Stimulated activated naive CD8-positive, alpha-beta T cell treated with anti-CD3 and anti-CD28 coated beads, Interleukin-15, amount 100 ng/mL, for 72 hours (primary cell): ENCODE results near the gene SLC66A2.
A peak's percentile ranks its signal among the peaks of the same experiment; 100 is the strongest.
"Not testable (repeated sequence)": the region's sequence is repeated elsewhere in the genome, so short reads cannot be mapped to it uniquely, and the experiment has no call there.

Source experiments
- ATAC-seq: fragments of 150-1000 bp; cut with Tn5 transposase; 2 replicates; pipeline ENCODE4 v1.10.0; 2021; ENCODE audit warnings: mild to moderate bottlenecking, moderate library complexity
- DNase-seq, 2 donors: peaks; one replicate each; pipeline ENCODE4 v3.0.0; 2021 to 2022
- H3K27ac Mint-ChIP-seq, 2 donors: one replicate each; pipeline ENCODE4 v1.8.0; 2022; ENCODE audit warnings: mild to moderate bottlenecking in 2 of 2, mixed read lengths in 2 of 2, moderate library complexity in 2 of 2
- H3K27me3 Mint-ChIP-seq: one replicate; pipeline ENCODE4 v1.8.0; 2022; ENCODE audit warnings: mixed read lengths
- H3K4me1 Mint-ChIP-seq: one replicate; pipeline ENCODE4 v1.8.0; 2022; ENCODE audit warnings: mild to moderate bottlenecking, mixed read lengths
- H3K4me3 Mint-ChIP-seq, 2 donors: one replicate each; pipeline ENCODE4 v1.8.0; 2022; ENCODE audit warnings: mild to moderate bottlenecking in 2 of 2, mixed read lengths in 2 of 2, moderate library complexity in 1 of 2
- H3K9me3 Mint-ChIP-seq, 2 donors: one replicate each; pipeline ENCODE4 v1.8.0; 2022; ENCODE audit warnings: mixed read lengths in 2 of 2

SLC66A2 gene

GRCh38 chr18:79951545-79952455 is at the start of gene SLC66A2:
SLC66A2 (minus strand) TSS chr18:79951653; CDS start chr18:79950926, 727 bp downstream.
- ATAC-seq: peak; percentile 83
- DNase-seq: peak; percentile 88 to 91
- Mint-ChIP-seq H3K27ac (peak within 1 kb of the TSS; percentile 86 to 89), H3K4me3 (peak within 1 kb of the TSS; percentile 86 to 87), H3K9me3 (no peaks in the 10 kb centered on the region), H3K27me3 (no peaks in the 10 kb centered on the region), H3K4me1 (peaks cover 51% of the 10 kb centered on the region)

- ATAC-seq (no peak), DNase-seq (no peak)
- no peak overlapping the region for H3K27ac Mint-ChIP-seq
- no peak overlapping the region for H3K4me3 Mint-ChIP-seq
- peaks cover 10 to 20% of the 10 kb centered on the region in 2 donors for H3K9me3 Mint-ChIP-seq
- no peaks in the 10 kb centered on the region for H3K27me3 Mint-ChIP-seq
- no peaks in the 10 kb centered on the region for H3K4me1 Mint-ChIP-seq
These were observed 49.4 kb upstream of the SLC66A2 start for GRCh38 chr18:80000877-80001276.

GRCh38 chr18:79999701-80000100 is 48.2 kb upstream of the SLC66A2 start:
- not testable (repeated sequence) for H3K4me1 Mint-ChIP-seq, DNase-seq, H3K27ac Mint-ChIP-seq, H3K4me3 Mint-ChIP-seq, H3K27me3 Mint-ChIP-seq, ATAC-seq
- peaks cover 10 to 20% of the 10 kb centered on the region in 2 donors for H3K9me3 Mint-ChIP-seq

- Mint-ChIP-seq H3K27me3 (no peaks in the 10 kb centered on the region), H3K27ac (no peak overlapping the region), H3K4me1 (peaks cover 12% of the 10 kb centered on the region), H3K4me3 (no peak overlapping the region), H3K9me3 (no peaks in the 10 kb centered on the region)
- no peak for DNase-seq
- no peak for ATAC-seq
These were observed 40.0 kb upstream of the SLC66A2 start for GRCh38 chr18:79991494-79991893.

- Mint-ChIP-seq H3K4me1 (peaks cover 35% of the 10 kb centered on the region), H3K27ac (peak overlapping the region; percentile 95 to 99), H3K9me3 (no peaks in the 10 kb centered on the region), H3K4me3 (peak overlapping the region; percentile 94 to 95), H3K27me3 (no peaks in the 10 kb centered on the region)
- no peak for DNase-seq
- no peak for ATAC-seq
These were observed 37.7 kb upstream of the SLC66A2 start for GRCh38 chr18:79989195-79989497.

- H3K27ac Mint-ChIP-seq: peak within 1 kb of the TSS; percentile 95 to 99
- H3K27me3 Mint-ChIP-seq: no peaks in the 10 kb centered on the region
- H3K9me3 Mint-ChIP-seq: no peaks in the 10 kb centered on the region
- peaks cover 40% of the 10 kb centered on the region for H3K4me1 Mint-ChIP-seq
- peak within 1 kb of the TSS; percentile 94 to 95 for H3K4me3 Mint-ChIP-seq
- peak; percentile 98 for ATAC-seq
- DNase-seq: peak; percentile 81 to 85
These were observed 37.2 kb upstream of the SLC66A2 start, which contains the start of gene TXNL4A for GRCh38 chr18:79988451-79989194. TXNL4A (minus strand) TSS chr18:79988563; CDS start chr18:79988392, 171 bp downstream.

- peak; percentile 63 to 71 for DNase-seq
- Mint-ChIP-seq H3K27ac (peak overlapping the region; percentile 59 to 80), H3K9me3 (no peaks in the 10 kb centered on the region), H3K4me1 (peaks cover 46% of the 10 kb centered on the region), H3K27me3 (no peaks in the 10 kb centered on the region), H3K4me3 (peak overlapping the region; percentile 94 to 95)
- peak; percentile 80 for ATAC-seq
These were observed 36.6 kb upstream of the SLC66A2 start for GRCh38 chr18:79988071-79988450.

- no peak for DNase-seq
- Mint-ChIP-seq H3K4me1 (peaks cover 51% of the 10 kb centered on the region), H3K27ac (peak overlapping the region; percentile 59 to 80)
These were observed 36.1 kb upstream of the SLC66A2 start for GRCh38 chr18:79987566-79987965.

GRCh38 chr18:79986726-79987125 is 35.3 kb upstream of the SLC66A2 start:
- ATAC-seq (no peak), DNase-seq (no peak)
- Mint-ChIP-seq H3K27me3 (no peaks in the 10 kb centered on the region), H3K27ac (peak overlapping the region; percentile 66 to 95), H3K9me3 (no peaks in the 10 kb centered on the region), H3K4me1 (peaks cover 59% of the 10 kb centered on the region), H3K4me3 (peak overlapping the region; percentile 94 to 95)

More at GRCh38 chr18:79987566-79987965, 36.1 kb upstream of the SLC66A2 start:
- no peak for ATAC-seq
- Mint-ChIP-seq H3K27me3 (no peaks in the 10 kb centered on the region), H3K4me3 (peak overlapping the region; percentile 94 to 95), H3K9me3 (no peaks in the 10 kb centered on the region)

- no peak for ATAC-seq
- peak overlapping the region; percentile 2 to 62 for H3K4me3 Mint-ChIP-seq
- H3K4me1 Mint-ChIP-seq: peaks cover 72% of the 10 kb centered on the region
- no peaks in the 10 kb centered on the region for H3K27me3 Mint-ChIP-seq
- DNase-seq: no peak
- H3K27ac Mint-ChIP-seq: no peak overlapping the region
- H3K9me3 Mint-ChIP-seq: no peaks in the 10 kb centered on the region
These were observed 33.7 kb upstream of the SLC66A2 start for GRCh38 chr18:79985172-79985571.

- Mint-ChIP-seq H3K27ac (peak overlapping the region in 1 of 2 donors; percentile 25), H3K27me3 (no peaks in the 10 kb centered on the region), H3K9me3 (no peaks in the 10 kb centered on the region), H3K4me1 (peaks cover 85% of the 10 kb centered on the region), H3K4me3 (peak overlapping the region; percentile 57 to 71)
- ATAC-seq (peak; percentile 33), DNase-seq (peak in 1 of 2 donors; percentile 38)
These were observed 32.3 kb upstream of the SLC66A2 start for GRCh38 chr18:79983793-79984192.

GRCh38 chr18:79983253-79983652 is 31.8 kb upstream of the SLC66A2 start:
- no peaks in the 10 kb centered on the region for H3K9me3 Mint-ChIP-seq
- peak overlapping the region; percentile 26 to 71 for H3K4me3 Mint-ChIP-seq
- no peak overlapping the region for H3K27ac Mint-ChIP-seq
- peaks cover 85% of the 10 kb centered on the region for H3K4me1 Mint-ChIP-seq
- DNase-seq (no peak), ATAC-seq (no peak)
- H3K27me3 Mint-ChIP-seq: no peaks in the 10 kb centered on the region

GRCh38 chr18:79982736-79983135 is 31.3 kb upstream of the SLC66A2 start:
- peak; percentile 68 for ATAC-seq
- Mint-ChIP-seq H3K27me3 (no peaks in the 10 kb centered on the region), H3K4me3 (peak overlapping the region; percentile 20 to 24), H3K9me3 (no peaks in the 10 kb centered on the region), H3K4me1 (peaks cover 90% of the 10 kb centered on the region), H3K27ac (peak overlapping the region in 1 of 2 donors; percentile 82)
- no peak for DNase-seq

GRCh38 chr18:79980585-79980984 is 29.1 kb upstream of the SLC66A2 start:
- Mint-ChIP-seq H3K9me3 (no peaks in the 10 kb centered on the region), H3K4me1 (peaks cover 70% of the 10 kb centered on the region), H3K4me3 (no peak overlapping the region), H3K27me3 (no peaks in the 10 kb centered on the region), H3K27ac (peak overlapping the region in 1 of 2 donors; percentile 34)
- ATAC-seq: no peak
- no peak for DNase-seq

GRCh38 chr18:79979843-79980242 is 28.4 kb upstream of the SLC66A2 start:
- Mint-ChIP-seq H3K27me3 (no peaks in the 10 kb centered on the region), H3K9me3 (no peaks in the 10 kb centered on the region), H3K27ac (no peak overlapping the region), H3K4me3 (no peak overlapping the region), H3K4me1 (peaks cover 63% of the 10 kb centered on the region)
- ATAC-seq: no peak
- DNase-seq: no peak
